ENCODE results near the gene CBLB.

Gene CBLB

DNA sequence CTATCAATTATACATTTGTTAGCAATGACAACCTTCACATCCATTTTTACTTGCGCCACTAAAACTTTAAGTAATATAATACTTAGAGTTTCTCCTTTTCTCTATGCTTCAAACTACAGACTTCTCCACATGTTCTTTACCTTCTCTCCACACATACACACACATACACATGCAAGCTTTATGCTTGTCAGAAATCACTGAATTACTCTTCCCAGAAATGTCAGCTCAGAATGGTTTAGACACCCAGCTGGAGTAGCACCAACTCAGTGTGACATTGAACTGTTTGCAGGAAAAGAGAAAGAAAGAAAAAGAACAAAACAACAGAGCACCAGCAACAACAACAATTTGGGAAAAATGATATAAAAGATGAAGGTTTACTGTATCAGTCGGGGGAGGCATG, 20.9 kb downstream of the CBLB start:
- H3K4me3 ChIP-seq (ENCODE audit: low read depth, low read length), result no peak overlapping the region
- DNase-seq (ENCODE audit: low read depth), result no peak
- TF ChIP-seq, protein P1, sequence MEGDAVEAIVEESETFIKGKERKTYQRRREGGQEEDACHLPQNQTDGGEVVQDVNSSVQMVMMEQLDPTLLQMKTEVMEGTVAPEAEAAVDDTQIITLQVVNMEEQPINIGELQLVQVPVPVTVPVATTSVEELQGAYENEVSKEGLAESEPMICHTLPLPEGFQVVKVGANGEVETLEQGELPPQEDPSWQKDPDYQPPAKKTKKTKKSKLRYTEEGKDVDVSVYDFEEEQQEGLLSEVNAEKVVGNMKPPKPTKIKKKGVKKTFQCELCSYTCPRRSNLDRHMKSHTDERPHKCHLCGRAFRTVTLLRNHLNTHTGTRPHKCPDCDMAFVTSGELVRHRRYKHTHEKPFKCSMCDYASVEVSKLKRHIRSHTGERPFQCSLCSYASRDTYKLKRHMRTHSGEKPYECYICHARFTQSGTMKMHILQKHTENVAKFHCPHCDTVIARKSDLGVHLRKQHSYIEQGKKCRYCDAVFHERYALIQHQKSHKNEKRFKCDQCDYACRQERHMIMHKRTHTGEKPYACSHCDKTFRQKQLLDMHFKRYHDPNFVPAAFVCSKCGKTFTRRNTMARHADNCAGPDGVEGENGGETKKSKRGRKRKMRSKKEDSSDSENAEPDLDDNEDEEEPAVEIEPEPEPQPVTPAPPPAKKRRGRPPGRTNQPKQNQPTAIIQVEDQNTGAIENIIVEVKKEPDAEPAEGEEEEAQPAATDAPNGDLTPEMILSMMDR (IDR thresholded peaks at IDR 0.05; ENCODE audit: low read depth, low read length, missing control alignments), result no peak

DNA sequence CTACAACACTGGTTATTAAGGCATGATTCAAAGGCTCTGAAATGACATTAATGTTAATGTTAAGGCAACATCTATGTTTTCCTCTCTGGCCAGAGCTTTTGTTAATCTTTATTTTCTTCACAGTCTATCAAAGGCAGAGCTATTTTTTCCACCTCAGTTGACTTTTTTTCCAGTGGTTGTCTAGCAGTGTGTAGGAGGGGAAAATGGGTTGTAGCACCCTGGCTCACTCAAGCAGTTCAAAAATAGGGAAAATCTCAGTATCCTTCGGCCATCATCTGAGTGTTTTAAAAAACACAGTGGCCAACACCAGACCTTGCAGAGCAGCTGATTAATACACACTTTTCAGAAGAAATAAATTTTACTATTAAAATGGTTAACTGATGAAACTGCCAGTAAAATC, 21.4 kb downstream of the CBLB start:
- TF ChIP-seq, protein P1 (IDR thresholded peaks at IDR 0.05; ENCODE audit: low read depth, low read length, missing control alignments), result no peak
- DNase-seq (ENCODE audit: low read depth), result no peak
- no peak overlapping the region for H3K4me3 ChIP-seq (ENCODE audit: low read depth, low read length)

DNA sequence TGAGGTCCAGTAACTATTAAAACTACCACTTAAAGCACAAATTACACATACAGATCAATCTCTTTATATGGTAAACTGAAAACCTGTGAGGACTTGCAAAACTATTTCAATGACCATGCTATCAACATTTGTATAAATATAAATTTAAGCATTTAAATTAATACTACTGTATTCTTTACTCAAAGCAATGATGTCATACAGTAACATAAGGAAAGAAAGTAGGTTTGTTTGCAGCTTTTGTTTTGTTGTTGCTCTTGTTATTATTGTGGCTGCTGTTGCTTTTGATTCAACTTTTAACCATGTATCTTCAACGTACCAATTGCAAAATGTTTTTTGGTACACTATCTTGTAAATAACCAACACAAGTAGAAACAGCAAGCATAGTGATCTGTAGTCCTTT, 22.0 kb downstream of the CBLB start:
- no peak for DNase-seq (ENCODE audit: low read depth)

DNA sequence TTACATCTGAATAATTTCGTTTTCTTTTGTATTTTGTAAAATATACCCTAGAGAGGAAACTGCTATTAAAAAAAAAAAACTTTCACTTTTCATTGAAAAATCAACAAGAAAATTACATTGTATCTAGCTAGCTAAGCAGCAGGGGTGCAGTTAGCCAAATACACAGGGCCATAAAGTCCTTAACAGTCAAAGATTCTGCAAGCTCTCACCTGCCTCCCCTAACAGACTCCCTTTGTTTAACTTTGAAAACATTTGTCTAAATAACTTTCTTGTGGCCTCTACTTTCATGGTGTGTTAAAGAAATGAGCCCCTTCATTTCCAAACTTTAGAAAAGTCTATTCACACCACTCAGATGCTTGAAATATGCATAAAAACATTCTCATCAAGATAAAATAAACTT, 23.3 kb downstream of the CBLB start:
- no peak for DNase-seq (ENCODE audit: low read depth)
- no peak overlapping the region for H3K4me3 ChIP-seq (ENCODE audit: low read depth, low read length)
- TF ChIP-seq, protein P1 (IDR thresholded peaks at IDR 0.05; ENCODE audit: low read depth, low read length, missing control alignments), result no peak

More for the DNA sequence above, 22.0 kb downstream of the CBLB start:
- TF ChIP-seq, protein P1 (IDR thresholded peaks at IDR 0.05; ENCODE audit: low read depth, low read length, missing control alignments), result no peak
- no peak overlapping the region for H3K4me3 ChIP-seq (ENCODE audit: low read depth, low read length)

DNA sequence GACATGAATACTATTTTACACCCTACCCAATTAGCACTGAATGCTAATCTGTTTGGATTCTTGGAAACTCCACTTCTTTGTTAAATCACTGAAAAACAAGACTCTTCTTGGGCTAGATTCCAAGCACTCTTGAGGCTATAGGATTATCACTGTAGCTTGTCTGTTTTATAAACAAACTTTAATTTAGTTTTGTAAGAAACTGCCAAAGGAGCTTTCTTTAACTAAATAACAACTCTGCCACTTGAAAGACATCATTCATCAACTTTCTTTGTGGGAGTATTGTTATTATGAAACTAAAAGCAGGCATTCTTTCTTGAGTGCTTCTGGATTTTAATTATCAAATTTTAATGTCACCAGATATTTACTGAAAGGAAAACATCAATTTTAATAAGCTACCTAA, 24.1 kb downstream of the CBLB start:
- H3K4me3 ChIP-seq (ENCODE audit: low read depth, low read length), result no peak overlapping the region
- TF ChIP-seq, protein P1 (IDR thresholded peaks at IDR 0.05; ENCODE audit: low read depth, low read length, missing control alignments), result no peak
- no peak for DNase-seq (ENCODE audit: low read depth)

DNA sequence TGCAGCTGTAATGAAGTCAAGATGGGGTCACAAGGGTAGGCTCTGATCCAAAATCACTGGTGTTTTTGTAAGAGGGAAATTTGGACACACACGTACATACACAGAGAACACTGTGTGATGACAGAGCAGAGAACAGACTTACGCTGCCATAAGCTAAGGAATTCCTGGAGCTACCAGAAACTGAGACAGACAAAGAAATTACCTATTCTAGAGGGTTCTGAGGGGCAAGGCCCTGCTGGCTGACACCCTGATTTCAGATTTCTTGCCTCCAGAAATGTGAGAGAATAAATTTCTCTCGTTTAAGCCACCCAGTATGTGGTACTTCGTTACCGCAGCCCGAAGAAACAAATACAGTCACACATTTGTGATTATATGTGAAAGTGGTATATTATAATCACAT, 24.8 kb downstream of the CBLB start:
- TF ChIP-seq, protein P1 (IDR thresholded peaks at IDR 0.05; ENCODE audit: low read depth, low read length, missing control alignments), result no peak
- no peak for DNase-seq (ENCODE audit: low read depth)
- no peak overlapping the region for H3K4me3 ChIP-seq (ENCODE audit: low read depth, low read length)

DNA sequence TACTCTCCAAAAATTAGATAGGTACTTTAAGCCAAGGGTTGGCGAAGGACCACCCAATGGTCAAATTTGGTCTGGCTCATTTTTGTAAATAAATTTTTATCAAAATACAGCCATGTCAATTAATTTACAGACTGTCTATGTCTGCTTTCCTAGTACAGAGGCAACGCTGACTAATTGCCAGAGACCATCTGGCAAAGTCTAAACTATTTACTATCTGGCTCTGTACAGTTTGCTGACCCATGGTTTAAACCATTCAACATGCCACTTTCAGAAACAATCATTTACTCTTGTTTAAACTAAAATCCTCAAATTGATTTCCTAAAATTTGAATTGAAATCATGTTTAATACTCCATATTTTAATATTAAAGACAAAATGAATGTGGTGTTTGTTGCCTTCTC, 25.9 kb downstream of the CBLB start:
- no peak for DNase-seq (ENCODE audit: low read depth)
- TF ChIP-seq, protein P1 (IDR thresholded peaks at IDR 0.05; ENCODE audit: low read depth, low read length, missing control alignments), result no peak
- H3K4me3 ChIP-seq (ENCODE audit: low read depth, low read length), result no peak overlapping the region

All from GM12864 (cell line).